Glutamatergic neuron (in vitro differentiated cells): ENCODE results near the gene WDR90. TPM values are rescaled to one million over a fixed set of nuclear protein-coding genes. Genes with fewer than 3 reads are reported as not detected.

Experiments used
- DNase-seq: peaks from one replicate; pipeline ENCODE4 v3.0.0; 2022
- H3K27ac Mint-ChIP-seq: one replicate; pipeline ENCODE4 v1.8.0; 2020; ENCODE audit warnings: mild to moderate bottlenecking, mixed read lengths, inconsistent platforms; ENCODE audit not compliant: unreplicated experiment
- H3K27me3 Mint-ChIP-seq: one replicate; pipeline ENCODE4 v1.8.0; 2020; ENCODE audit warnings: mild to moderate bottlenecking, moderate library complexity, mixed read lengths, inconsistent platforms; ENCODE audit not compliant: unreplicated experiment
- H3K36me3 Mint-ChIP-seq: one replicate; pipeline ENCODE4 v1.8.0; 2020; ENCODE audit warnings: mild to moderate bottlenecking, mixed read lengths, inconsistent platforms; ENCODE audit not compliant: unreplicated experiment
- H3K4me1 Mint-ChIP-seq: one replicate; pipeline ENCODE4 v1.8.0; 2020; ENCODE audit warnings: mild to moderate bottlenecking, low read depth, mixed read lengths, inconsistent platforms; ENCODE audit not compliant: unreplicated experiment
- H3K4me3 Mint-ChIP-seq: one replicate; pipeline ENCODE4 v1.8.0; 2020; ENCODE audit warnings: mild to moderate bottlenecking, mixed read lengths, inconsistent platforms; ENCODE audit not compliant: unreplicated experiment
- H3K9me3 Mint-ChIP-seq: one replicate; pipeline ENCODE4 v1.8.0; 2020; ENCODE audit warnings: mild to moderate bottlenecking, moderate library complexity, mixed read lengths, inconsistent platforms; ENCODE audit not compliant: unreplicated experiment
- total RNA-seq: library from RNA; stranded (reverse); fragmentation: NEBNext Ultra II Directional; extraction: Animal tissue kit (Norgen Biotek cat#: 25700); gene quantifications from one replicate; pipeline ENCODE4 v1.2.1, GENCODE V29; 2021; ENCODE audit not compliant: unreplicated experiment
- TF ChIP-seq, protein P1 (sequence below): fragments of 200-600 bp; sonication (generic); IDR thresholded peaks from one replicate; pipeline ENCODE4 v1.5.0; 2021; ENCODE audit not compliant: partially characterized antibody, unreplicated experiment

WDR90 gene
- total RNA-seq, 1 donor from 2014 or later: 24.6 TPM

DNA sequence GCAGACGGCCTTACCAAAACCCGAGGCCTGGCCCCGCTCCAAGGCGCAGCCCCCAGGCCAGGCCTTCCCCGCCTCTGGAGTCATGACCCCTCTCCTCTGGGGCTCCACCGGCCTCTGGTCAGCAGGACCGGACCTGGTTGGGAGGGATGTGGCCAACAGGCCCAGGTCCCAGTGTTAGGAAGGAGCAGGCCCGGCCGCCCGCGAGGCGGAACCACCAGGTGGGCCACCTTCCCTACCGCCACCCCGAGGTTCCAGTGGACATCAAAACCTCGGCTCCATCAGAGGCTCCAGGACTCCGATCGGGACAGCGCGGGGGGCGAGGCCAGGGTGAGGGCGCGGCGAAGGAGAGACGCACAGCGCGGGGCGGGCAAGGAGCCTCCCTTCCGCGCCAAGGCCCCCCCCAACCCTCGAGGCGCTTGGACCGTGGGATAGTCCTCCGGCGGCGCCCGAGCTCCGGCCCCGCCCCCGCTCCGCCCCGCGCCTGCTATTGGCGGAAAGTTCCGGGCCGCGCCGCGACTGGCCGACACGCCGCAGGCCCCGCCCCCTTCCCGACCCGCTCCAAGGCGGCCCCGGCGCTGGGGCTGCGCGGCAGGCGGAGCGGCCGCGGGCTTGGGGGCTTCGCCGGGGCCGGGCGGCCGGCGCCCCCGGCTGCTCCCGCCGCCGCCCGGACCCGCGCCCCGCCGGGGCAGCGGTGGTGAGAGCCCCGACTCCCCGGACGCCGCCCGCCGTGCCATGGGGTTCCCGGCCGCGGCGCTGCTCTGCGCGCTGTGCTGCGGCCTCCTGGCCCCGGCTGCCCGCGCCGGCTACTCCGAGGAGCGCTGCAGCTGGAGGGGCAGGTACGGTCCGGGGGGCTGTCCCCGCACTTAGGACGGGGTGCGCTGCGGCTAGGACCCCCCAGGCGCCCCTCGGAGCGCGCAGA, 65.7 kb downstream of the WDR90 start, which contains the start of gene METRN:
Gene METRN (plus strand): TSS at position 561 of the 919 bp plus-strand sequence. CDS start 172 bp downstream, at position 733.
- DNase-seq: peak; percentile 98
- TF ChIP-seq, protein P1, sequence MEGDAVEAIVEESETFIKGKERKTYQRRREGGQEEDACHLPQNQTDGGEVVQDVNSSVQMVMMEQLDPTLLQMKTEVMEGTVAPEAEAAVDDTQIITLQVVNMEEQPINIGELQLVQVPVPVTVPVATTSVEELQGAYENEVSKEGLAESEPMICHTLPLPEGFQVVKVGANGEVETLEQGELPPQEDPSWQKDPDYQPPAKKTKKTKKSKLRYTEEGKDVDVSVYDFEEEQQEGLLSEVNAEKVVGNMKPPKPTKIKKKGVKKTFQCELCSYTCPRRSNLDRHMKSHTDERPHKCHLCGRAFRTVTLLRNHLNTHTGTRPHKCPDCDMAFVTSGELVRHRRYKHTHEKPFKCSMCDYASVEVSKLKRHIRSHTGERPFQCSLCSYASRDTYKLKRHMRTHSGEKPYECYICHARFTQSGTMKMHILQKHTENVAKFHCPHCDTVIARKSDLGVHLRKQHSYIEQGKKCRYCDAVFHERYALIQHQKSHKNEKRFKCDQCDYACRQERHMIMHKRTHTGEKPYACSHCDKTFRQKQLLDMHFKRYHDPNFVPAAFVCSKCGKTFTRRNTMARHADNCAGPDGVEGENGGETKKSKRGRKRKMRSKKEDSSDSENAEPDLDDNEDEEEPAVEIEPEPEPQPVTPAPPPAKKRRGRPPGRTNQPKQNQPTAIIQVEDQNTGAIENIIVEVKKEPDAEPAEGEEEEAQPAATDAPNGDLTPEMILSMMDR: no peak
- peaks cover 19% of the 10 kb centered on the region for H3K27me3 Mint-ChIP-seq
- peaks cover 19% of the 10 kb centered on the region for H3K4me1 Mint-ChIP-seq
- H3K36me3 Mint-ChIP-seq: no peaks in the 10 kb centered on the region
- peak within 1 kb of the TSS; percentile 85 for H3K4me3 Mint-ChIP-seq
- H3K9me3 Mint-ChIP-seq: peaks cover 17% of the 10 kb centered on the region
- H3K27ac Mint-ChIP-seq: peak within 1 kb of the TSS; percentile 85

DNA sequence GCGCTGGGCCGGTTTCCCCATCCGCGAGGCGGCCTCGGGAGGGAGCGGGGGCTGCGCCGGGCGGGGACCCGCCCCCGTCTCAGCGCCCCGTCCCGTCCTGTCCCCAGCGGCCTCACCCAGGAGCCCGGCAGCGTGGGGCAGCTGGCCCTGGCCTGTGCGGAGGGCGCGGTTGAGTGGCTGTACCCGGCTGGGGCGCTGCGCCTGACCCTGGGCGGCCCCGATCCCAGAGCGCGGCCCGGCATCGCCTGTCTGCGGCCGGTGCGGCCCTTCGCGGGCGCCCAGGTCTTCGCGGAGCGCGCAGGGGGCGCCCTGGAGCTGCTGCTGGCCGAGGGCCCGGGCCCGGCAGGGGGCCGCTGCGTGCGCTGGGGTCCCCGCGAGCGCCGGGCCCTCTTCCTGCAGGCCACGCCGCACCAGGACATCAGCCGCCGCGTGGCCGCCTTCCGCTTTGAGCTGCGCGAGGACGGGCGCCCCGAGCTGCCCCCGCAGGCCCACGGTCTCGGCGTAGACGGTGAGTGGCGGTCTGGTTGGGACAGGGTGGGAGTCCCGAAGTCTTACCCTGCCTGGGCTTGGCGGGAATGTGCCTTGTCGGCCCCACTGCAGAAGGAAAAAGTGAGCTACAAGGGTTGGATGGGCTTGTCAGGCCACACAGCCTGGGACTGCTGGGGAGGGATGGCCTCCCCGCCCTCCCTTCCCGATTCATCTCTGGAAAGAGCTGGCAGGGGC, 66.5 kb downstream of the WDR90 start:
- peak overlapping the region; percentile 85 for H3K4me3 Mint-ChIP-seq
- peaks cover 25% of the 10 kb centered on the region for H3K27me3 Mint-ChIP-seq
- peaks cover 20% of the 10 kb centered on the region for H3K9me3 Mint-ChIP-seq
- peaks cover 20% of the 10 kb centered on the region for H3K4me1 Mint-ChIP-seq
- TF ChIP-seq, protein P1: peak; percentile 11
- peak overlapping the region; percentile 85 for H3K27ac Mint-ChIP-seq
- peak; percentile 72 for DNase-seq
- H3K36me3 Mint-ChIP-seq: no peaks in the 10 kb centered on the region

DNA sequence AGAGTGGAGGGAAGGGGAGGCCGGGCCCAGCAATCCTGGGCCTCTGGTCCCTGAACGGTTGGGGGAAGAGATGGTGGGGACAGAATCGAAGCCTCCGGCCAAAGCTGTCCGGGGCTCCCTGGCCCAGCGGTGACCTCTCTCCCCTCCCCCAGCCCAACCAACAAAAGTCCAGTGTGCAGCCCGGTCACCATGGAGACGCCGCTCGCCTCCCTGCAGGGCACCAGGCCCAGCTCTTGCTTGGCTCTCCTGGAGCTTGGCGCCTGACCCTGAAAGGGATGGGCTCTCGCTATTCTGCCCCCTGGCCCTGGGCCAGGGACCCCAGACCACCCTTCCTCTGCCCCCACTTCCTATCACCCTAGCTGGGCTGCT, 67.0 kb downstream of the WDR90 start:
- H3K9me3 Mint-ChIP-seq: peaks cover 20% of the 10 kb centered on the region
- peaks cover 25% of the 10 kb centered on the region for H3K27me3 Mint-ChIP-seq
- DNase-seq: peak; percentile 79
- TF ChIP-seq, protein P1: no peak
- peaks cover 19% of the 10 kb centered on the region for H3K4me1 Mint-ChIP-seq
- H3K4me3 Mint-ChIP-seq: peak overlapping the region; percentile 85
- no peaks in the 10 kb centered on the region for H3K36me3 Mint-ChIP-seq
- H3K27ac Mint-ChIP-seq: peak overlapping the region; percentile 85

DNA sequence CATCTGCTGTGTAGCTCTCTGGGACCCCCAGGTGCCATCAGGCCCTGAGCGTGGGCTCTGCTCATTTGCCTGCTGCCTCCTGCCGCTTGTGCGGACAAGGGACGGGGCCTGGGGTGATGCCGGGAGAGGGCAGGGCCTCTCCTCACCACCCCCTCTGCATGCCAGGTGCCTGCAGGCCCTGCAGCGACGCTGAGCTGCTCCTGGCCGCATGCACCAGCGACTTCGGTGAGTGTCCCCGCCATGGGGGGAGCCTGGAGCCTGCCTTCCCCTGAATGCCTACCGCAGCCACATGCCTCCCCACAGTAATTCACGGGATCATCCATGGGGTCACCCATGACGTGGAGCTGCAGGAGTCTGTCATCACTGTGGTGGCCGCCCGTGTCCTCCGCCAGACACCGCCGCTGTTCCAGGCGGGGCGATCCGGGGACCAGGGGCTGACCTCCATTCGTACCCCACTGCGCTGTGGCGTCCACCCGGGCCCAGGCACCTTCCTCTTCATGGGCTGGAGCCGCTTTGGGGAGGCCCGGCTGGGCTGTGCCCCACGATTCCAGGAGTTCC, 67.7 kb downstream of the WDR90 start:
- H3K4me1 Mint-ChIP-seq: peaks cover 17% of the 10 kb centered on the region
- no peak overlapping the region for H3K27ac Mint-ChIP-seq
- no peaks in the 10 kb centered on the region for H3K36me3 Mint-ChIP-seq
- TF ChIP-seq, protein P1: no peak
- no peak for DNase-seq
- peak overlapping the region; percentile 85 for H3K4me3 Mint-ChIP-seq
- H3K9me3 Mint-ChIP-seq: peaks cover 20% of the 10 kb centered on the region
- peaks cover 25% of the 10 kb centered on the region for H3K27me3 Mint-ChIP-seq

Other genes with a start within 250 kb of the WDR90 start
- gene DECR2, start 247.5 kb upstream of the WDR90 start, total RNA-seq: 26.2 TPM
- gene RAB11FIP3, start 223.7 kb upstream of the WDR90 start, total RNA-seq: 103 TPM
- gene CAPN15, start 121.7 kb upstream of the WDR90 start, total RNA-seq: 56.1 TPM
- not detected for gene PRR35, start 89.0 kb upstream of the WDR90 start, total RNA-seq
- 3.4 TPM for gene NHLRC4, start 82.4 kb upstream of the WDR90 start, total RNA-seq
- gene PIGQ, start 79.4 kb upstream of the WDR90 start, total RNA-seq: 85.0 TPM
- gene RAB40C, start 59.3 kb upstream of the WDR90 start, total RNA-seq: 48.3 TPM
- gene WFIKKN1, start 18.4 kb upstream of the WDR90 start, total RNA-seq: 61.9 TPM
- gene METTL26, start 13.1 kb upstream of the WDR90 start, total RNA-seq: 63.6 TPM
- 16.6 TPM for gene MCRIP2, start 7.5 kb upstream of the WDR90 start, total RNA-seq
- gene RHOT2, start 18.8 kb downstream of the WDR90 start, total RNA-seq: 208 TPM
- gene RHBDL1, start 26.3 kb downstream of the WDR90 start, total RNA-seq: 8.2 TPM
- 78.3 TPM for gene STUB1, start 31.0 kb downstream of the WDR90 start, total RNA-seq
- 26.1 TPM for gene JMJD8, start 35.0 kb downstream of the WDR90 start, total RNA-seq
- 19.9 TPM for gene WDR24, start 41.0 kb downstream of the WDR90 start, total RNA-seq
- gene FBXL16, start 56.4 kb downstream of the WDR90 start, total RNA-seq: 85.1 TPM
- 134 TPM for gene METRN, start 65.8 kb downstream of the WDR90 start, total RNA-seq
- gene ANTKMT, start 71.8 kb downstream of the WDR90 start, total RNA-seq: 61.1 TPM
- gene CCDC78, start 77.1 kb downstream of the WDR90 start, total RNA-seq: 18.9 TPM
- gene HAGHL, start 77.7 kb downstream of the WDR90 start, total RNA-seq: 31.7 TPM
- gene CIAO3, start 91.6 kb downstream of the WDR90 start, total RNA-seq: 49.5 TPM
- not detected for gene MSLN, start 111.4 kb downstream of the WDR90 start, total RNA-seq
- gene RPUSD1, start 139.0 kb downstream of the WDR90 start, total RNA-seq: 28.5 TPM
- 49.2 TPM for gene CHTF18, start 139.3 kb downstream of the WDR90 start, total RNA-seq
- not detected for gene GNG13, start 151.4 kb downstream of the WDR90 start, total RNA-seq